ENCODE data around the gene ADAMTSL1.

DNA sequence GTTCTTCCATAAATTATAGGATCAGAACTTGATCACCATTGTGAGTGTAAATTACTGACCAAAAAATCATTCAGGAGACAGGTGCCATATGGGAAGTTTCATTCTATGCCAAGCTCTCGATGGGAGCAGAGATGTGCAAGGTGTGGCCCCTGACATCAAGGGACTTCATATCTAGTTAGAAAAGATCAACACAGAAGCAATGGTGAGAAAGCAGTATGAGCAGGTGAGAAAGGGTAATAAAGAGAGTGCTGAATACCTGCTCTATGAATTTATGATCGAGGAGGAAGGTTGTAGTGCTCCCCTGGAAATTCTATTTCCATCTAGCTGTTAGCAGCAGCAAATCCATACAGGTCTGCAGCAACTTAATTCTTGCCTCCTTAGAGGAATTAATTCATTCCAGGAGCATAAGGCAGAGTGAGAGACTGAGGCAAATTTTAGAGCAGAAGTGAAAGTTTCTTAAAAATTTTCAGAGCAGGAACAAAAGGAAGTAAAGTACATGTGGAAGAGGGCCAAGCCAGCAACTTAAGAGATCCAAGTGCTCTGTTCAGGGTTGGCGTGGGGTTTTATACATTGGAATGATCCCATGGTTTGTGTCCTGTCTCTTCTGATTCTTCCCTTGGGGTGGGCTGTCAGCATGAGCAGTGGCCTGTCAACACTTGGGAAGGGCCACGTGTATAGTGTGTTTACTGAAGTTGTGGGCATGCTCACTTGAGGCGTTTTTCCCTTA is 377.3 kb downstream of the ADAMTSL1 start:
- TF ChIP-seq, protein P1, sequence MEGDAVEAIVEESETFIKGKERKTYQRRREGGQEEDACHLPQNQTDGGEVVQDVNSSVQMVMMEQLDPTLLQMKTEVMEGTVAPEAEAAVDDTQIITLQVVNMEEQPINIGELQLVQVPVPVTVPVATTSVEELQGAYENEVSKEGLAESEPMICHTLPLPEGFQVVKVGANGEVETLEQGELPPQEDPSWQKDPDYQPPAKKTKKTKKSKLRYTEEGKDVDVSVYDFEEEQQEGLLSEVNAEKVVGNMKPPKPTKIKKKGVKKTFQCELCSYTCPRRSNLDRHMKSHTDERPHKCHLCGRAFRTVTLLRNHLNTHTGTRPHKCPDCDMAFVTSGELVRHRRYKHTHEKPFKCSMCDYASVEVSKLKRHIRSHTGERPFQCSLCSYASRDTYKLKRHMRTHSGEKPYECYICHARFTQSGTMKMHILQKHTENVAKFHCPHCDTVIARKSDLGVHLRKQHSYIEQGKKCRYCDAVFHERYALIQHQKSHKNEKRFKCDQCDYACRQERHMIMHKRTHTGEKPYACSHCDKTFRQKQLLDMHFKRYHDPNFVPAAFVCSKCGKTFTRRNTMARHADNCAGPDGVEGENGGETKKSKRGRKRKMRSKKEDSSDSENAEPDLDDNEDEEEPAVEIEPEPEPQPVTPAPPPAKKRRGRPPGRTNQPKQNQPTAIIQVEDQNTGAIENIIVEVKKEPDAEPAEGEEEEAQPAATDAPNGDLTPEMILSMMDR (IDR thresholded peaks at IDR 0.05), result no peak
- TF ChIP-seq IRF2 (CRISPR knock-in tag; IDR thresholded peaks at IDR 0.05; ENCODE audit: borderline replicate concordance, low read depth) (no peak), ZNF396 (CRISPR knock-in tag; IDR thresholded peaks at IDR 0.05; ENCODE audit: borderline replicate concordance) (no peak), ZNF121 (CRISPR knock-in tag; IDR thresholded peaks at IDR 0.05) (no peak), USF2 (CRISPR knock-in tag; IDR thresholded peaks at IDR 0.05) (no peak), E2F1 (CRISPR knock-in tag; IDR thresholded peaks at IDR 0.05) (no peak), OVOL2 (CRISPR knock-in tag; IDR thresholded peaks at IDR 0.05; ENCODE audit: borderline replicate concordance) (no peak), SP1 (CRISPR knock-in tag; conservative IDR thresholded peaks at IDR 0.05) (no peak)
